ENCODE measurements around the gene OGG1. TPM values are rescaled to one million over a fixed set of nuclear protein-coding genes. Genes with fewer than 3 reads are reported as not detected.

The OGG1 gene
- total RNA-seq, 2 experiments from 2014 or later = 42.3 to 47.9 TPM

GRCh38 chr3:9731206-9732079, 18.3 kb upstream of the OGG1 start, which contains the start of gene BRPF1:
BRPF1 (plus strand) TSS chr3:9731735; CDS start chr3:9734141, 2,406 bp downstream.
- POLR2A ChIA-PET = interaction anchor here (1.5 kb wide), 1 partner anchor 368 kb away, joined by 3 read pairs; the partner anchor contains the start of gene THUMPD3

GRCh38 chr3:9732080-9732739, 17.5 kb upstream of the OGG1 start:
- Mint-ChIP-seq H3K9me3 (no peaks in the 10 kb centered on the region), H3K4me1 (peaks cover 65% of the 10 kb centered on the region), H3K4me3 (peak overlapping the region; percentile 91), H3K36me3 (ENCODE audit: low read depth) (peaks cover 35% of the 10 kb centered on the region), H3K27me3 (no peaks in the 10 kb centered on the region), H3K27ac (peak overlapping the region; percentile 88)
- DNase-seq = peak; percentile 65
- CTCF ChIA-PET = interaction anchor here (0.9 to 9.2 kb wide), 4 partner anchors 14 to 369 kb away, joined by 3 to 93 read pairs (median 5); partner anchors contain the start of genes ARPC4, OGG1, TADA3 and THUMPD3
- POLR2A ChIA-PET = interaction anchor here (1.0 to 1.5 kb wide), 2 partner anchors 60 to 369 kb away, joined by 3 read pairs; partner anchors contain the start of genes ARPC4, TADA3 and THUMPD3

More at GRCh38 chr3:9731206-9732079, 18.3 kb upstream of the OGG1 start, which contains the start of gene BRPF1:
- no peaks in the 10 kb centered on the region for H3K9me3 Mint-ChIP-seq
- H3K36me3 Mint-ChIP-seq (ENCODE audit: low read depth) = peaks cover 31% of the 10 kb centered on the region
- H3K4me1 Mint-ChIP-seq = peaks cover 66% of the 10 kb centered on the region
- DNase-seq = peak; percentile 99
- H3K27me3 Mint-ChIP-seq = no peaks in the 10 kb centered on the region
- H3K4me3 Mint-ChIP-seq = peak within 1 kb of the TSS; percentile 91
- CTCF ChIA-PET = interaction anchor here (0.6 to 9.2 kb wide), 4 partner anchors 15 to 368 kb away, joined by 3 to 93 read pairs (median 3); partner anchors contain the start of genes OGG1 and THUMPD3
- peak within 1 kb of the TSS; percentile 96 for H3K27ac Mint-ChIP-seq

- ChIA-PET CTCF (interaction anchor here (0.6 to 9.2 kb wide), 7 partner anchors 14 to 1657 kb away, joined by 3 to 93 read pairs (median 3); partner anchors contain the start of genes ARPC4, OGG1 and TADA3), POLR2A (interaction anchor here (0.6 to 1.0 kb wide), 2 partner anchors 59 to 64 kb away, joined by 3 to 6 read pairs; partner anchors contain the start of genes ARPC4 and TADA3)
- no peak for DNase-seq
- peak overlapping the region; percentile 88 for H3K27ac Mint-ChIP-seq
- no peaks in the 10 kb centered on the region for H3K9me3 Mint-ChIP-seq
- peaks cover 35% of the 10 kb centered on the region for H3K36me3 Mint-ChIP-seq (ENCODE audit: low read depth)
- peak overlapping the region; percentile 91 for H3K4me3 Mint-ChIP-seq
- no peaks in the 10 kb centered on the region for H3K27me3 Mint-ChIP-seq
- H3K4me1 Mint-ChIP-seq = peaks cover 60% of the 10 kb centered on the region
Measured at GRCh38 chr3:9732740-9733115, 17.0 kb upstream of the OGG1 start.

GRCh38 chr3:9736831-9737230, 12.9 kb upstream of the OGG1 start:
- no peaks in the 10 kb centered on the region for H3K9me3 Mint-ChIP-seq
- CTCF ChIA-PET = interaction anchor here (0.6 to 9.2 kb wide), 5 partner anchors 9 to 697 kb away, joined by 3 to 93 read pairs (median 4); partner anchors contain the start of gene OGG1
- no peak overlapping the region for H3K4me3 Mint-ChIP-seq
- no peaks in the 10 kb centered on the region for H3K27me3 Mint-ChIP-seq
- POLR2A ChIA-PET = no interaction called here
- peak overlapping the region; percentile 23 for H3K27ac Mint-ChIP-seq
- DNase-seq = no peak
- peaks cover 48% of the 10 kb centered on the region for H3K4me1 Mint-ChIP-seq
- H3K36me3 Mint-ChIP-seq (ENCODE audit: low read depth) = peaks cover 66% of the 10 kb centered on the region

- DNase-seq = no peak
- Mint-ChIP-seq H3K9me3 (no peaks in the 10 kb centered on the region), H3K36me3 (ENCODE audit: low read depth) (peaks cover 70% of the 10 kb centered on the region), H3K27me3 (no peaks in the 10 kb centered on the region), H3K27ac (no peak overlapping the region), H3K4me3 (no peak overlapping the region), H3K4me1 (peaks cover 36% of the 10 kb centered on the region)
- ChIA-PET POLR2A (no interaction called here), CTCF (interaction anchor here (3.5 to 9.2 kb wide), 2 partner anchors 7 to 11 kb away, joined by 16 to 93 read pairs; partner anchors contain the start of gene OGG1)
Measured at GRCh38 chr3:9739181-9739580, 10.6 kb upstream of the OGG1 start.

- Mint-ChIP-seq H3K9me3 (no peaks in the 10 kb centered on the region), H3K36me3 (ENCODE audit: low read depth) (peaks cover 69% of the 10 kb centered on the region), H3K27me3 (no peaks in the 10 kb centered on the region), H3K27ac (no peak overlapping the region), H3K4me1 (peaks cover 14% of the 10 kb centered on the region), H3K4me3 (no peak overlapping the region)
- DNase-seq = no peak
- CTCF ChIA-PET = interaction anchor here (0.5 to 11.1 kb wide), 5 partner anchors 8 to 221 kb away, joined by 3 to 93 read pairs (median 3); partner anchors contain the start of gene BRPF1
- POLR2A ChIA-PET = no interaction called here
Measured at GRCh38 chr3:9742560-9742959, 7.2 kb upstream of the OGG1 start.

- POLR2A ChIA-PET = no interaction called here
- H3K27ac Mint-ChIP-seq = no peak overlapping the region
- H3K36me3 Mint-ChIP-seq (ENCODE audit: low read depth) = peaks cover 73% of the 10 kb centered on the region
- CTCF ChIA-PET = interaction anchor here (0.8 to 11.1 kb wide), 4 partner anchors 9 to 16 kb away, joined by 3 to 93 read pairs (median 4); partner anchors contain the start of gene BRPF1
- no peaks in the 10 kb centered on the region for H3K27me3 Mint-ChIP-seq
- H3K4me3 Mint-ChIP-seq = no peak overlapping the region
- no peaks in the 10 kb centered on the region for H3K9me3 Mint-ChIP-seq
- H3K4me1 Mint-ChIP-seq = peaks cover 14% of the 10 kb centered on the region
- no peak for DNase-seq
Measured at GRCh38 chr3:9743548-9743947, 6.2 kb upstream of the OGG1 start.

- Mint-ChIP-seq H3K27ac (no peak overlapping the region), H3K4me3 (no peak overlapping the region), H3K27me3 (no peaks in the 10 kb centered on the region), H3K36me3 (ENCODE audit: low read depth) (peaks cover 73% of the 10 kb centered on the region), H3K4me1 (peaks cover 19% of the 10 kb centered on the region), H3K9me3 (no peaks in the 10 kb centered on the region)
- ChIA-PET CTCF (interaction anchor here (0.8 to 11.1 kb wide), 3 partner anchors 9 to 64 kb away, joined by 3 to 93 read pairs (median 4); partner anchors contain the start of gene BRPF1), POLR2A (no interaction called here)
- DNase-seq = no peak
Measured at GRCh38 chr3:9744162-9744561, 5.6 kb upstream of the OGG1 start.

GRCh38 chr3:9745521-9745920, 4.2 kb upstream of the OGG1 start:
- Mint-ChIP-seq H3K27ac (no peak overlapping the region), H3K9me3 (no peaks in the 10 kb centered on the region), H3K36me3 (ENCODE audit: low read depth) (peaks cover 72% of the 10 kb centered on the region), H3K4me1 (peaks cover 22% of the 10 kb centered on the region), H3K27me3 (no peaks in the 10 kb centered on the region), H3K4me3 (no peak overlapping the region)
- CTCF ChIA-PET = interaction anchor here (1.2 to 11.1 kb wide), 2 partner anchors 11 to 19 kb away, joined by 3 to 93 read pairs; partner anchors contain the start of gene BRPF1
- POLR2A ChIA-PET = no interaction called here
- DNase-seq = no peak

- ChIA-PET POLR2A (no interaction called here), CTCF (interaction anchor here (11.1 kb wide), 1 partner anchor 11 kb away, joined by 93 read pairs; the partner anchor contains the start of gene BRPF1)
- peaks cover 29% of the 10 kb centered on the region for H3K4me1 Mint-ChIP-seq
- no peak overlapping the region for H3K27ac Mint-ChIP-seq
- H3K27me3 Mint-ChIP-seq = no peaks in the 10 kb centered on the region
- H3K4me3 Mint-ChIP-seq = no peak overlapping the region
- H3K9me3 Mint-ChIP-seq = no peaks in the 10 kb centered on the region
- peaks cover 68% of the 10 kb centered on the region for H3K36me3 Mint-ChIP-seq (ENCODE audit: low read depth)
- DNase-seq = no peak
Measured at GRCh38 chr3:9746330-9746729, 3.4 kb upstream of the OGG1 start.

- H3K27ac Mint-ChIP-seq = no peak overlapping the region
- peaks cover 70% of the 10 kb centered on the region for H3K36me3 Mint-ChIP-seq (ENCODE audit: low read depth)
- no peaks in the 10 kb centered on the region for H3K9me3 Mint-ChIP-seq
- CTCF ChIA-PET = interaction anchor here (11.1 kb wide), 1 partner anchor 12 kb away, joined by 93 read pairs; the partner anchor contains the start of gene BRPF1
- H3K4me1 Mint-ChIP-seq = peaks cover 38% of the 10 kb centered on the region
- no peak for DNase-seq
- POLR2A ChIA-PET = no interaction called here
- H3K27me3 Mint-ChIP-seq = no peaks in the 10 kb centered on the region
- no peak overlapping the region for H3K4me3 Mint-ChIP-seq
Measured at GRCh38 chr3:9747267-9747666, 2.5 kb upstream of the OGG1 start.

- no peak overlapping the region for H3K27ac Mint-ChIP-seq
- H3K4me1 Mint-ChIP-seq = peaks cover 31% of the 10 kb centered on the region
- no peak for DNase-seq
- CTCF ChIA-PET = interaction anchor here (11.1 kb wide), 1 partner anchor 13 kb away, joined by 93 read pairs; the partner anchor contains the start of gene BRPF1
- no peak overlapping the region for H3K4me3 Mint-ChIP-seq
- H3K36me3 Mint-ChIP-seq (ENCODE audit: low read depth) = peaks cover 66% of the 10 kb centered on the region
- POLR2A ChIA-PET = no interaction called here
- no peaks in the 10 kb centered on the region for H3K27me3 Mint-ChIP-seq
- no peaks in the 10 kb centered on the region for H3K9me3 Mint-ChIP-seq
Measured at GRCh38 chr3:9748031-9748430, 1.7 kb upstream of the OGG1 start.

All from activated CD4-positive, alpha-beta T cell treated with anti-CD3 and anti-CD28 coated beads, Interleukin-2, amount 10 ng/mL, durations not matched to agents 7 days and 5 days (primary cell).